A673 (cell line): ENCODE results near the gene LCE1C. TPM values are rescaled to one million over a fixed set of nuclear protein-coding genes. Genes with fewer than 3 reads are reported as not detected.

Experiments
- BruUV-seq: library from RNA; stranded (reverse); fragments of 400-500 nt; replicated peaks from 2 replicates; lab custom pipeline; 2021; lab: Mats Ljungman, UMichigan
- CTCF ChIA-PET: fragments of 300-600 bp; sonication (Branson Sonifier 250); formaldehyde crosslinking; loops from one replicate; lab custom pipeline; 2022; ENCODE audit warnings: antibody characterized with exemption; lab: Charles Lee
- POLR2A ChIA-PET: fragments of 300-600 bp; sonication (Branson Sonifier 250); formaldehyde crosslinking; loops from one replicate; lab custom pipeline; 2022; ENCODE audit warnings: antibody characterized with exemption; ENCODE audit not compliant: low non-redundant PET; lab: Charles Lee
- DNase-seq: peaks from one replicate; pipeline ENCODE4 v3.0.0-alpha.2; 2015; ENCODE audit warnings: low spot score
- H3K27ac ChIP-seq: fragments of 200-600 bp; sonication (generic); 2 replicates; pipeline ENCODE4 v1.5.1; 2016; ENCODE audit warnings: mixed run types, low read depth, mild to moderate bottlenecking, mixed read lengths, antibody characterized with exemption, low read length; ENCODE audit not compliant: poor library complexity, severe bottlenecking
- H3K27me3 ChIP-seq: fragments of 200-600 bp; sonication (generic); replicated peaks from 2 replicates; pipeline ENCODE4 v1.6.1; 2017; ENCODE audit warnings: mixed run types, low read depth, mild to moderate bottlenecking, mixed read lengths, antibody characterized with exemption, low read length; ENCODE audit not compliant: insufficient read depth, poor library complexity
- H3K36me3 ChIP-seq: fragments of 200-600 bp; sonication (generic); 2 replicates; pipeline ENCODE4 v1.6.1; 2016; ENCODE audit warnings: mixed run types, mild to moderate bottlenecking, mixed read lengths, antibody characterized with exemption, low read length; ENCODE audit not compliant: insufficient read depth, poor library complexity, severe bottlenecking
- H3K4me1 ChIP-seq: fragments of 200-600 bp; sonication (generic); 2 replicates; pipeline ENCODE4 v1.6.1; 2017; ENCODE audit warnings: mixed run types, mild to moderate bottlenecking, mixed read lengths, antibody characterized with exemption, low read length; ENCODE audit not compliant: insufficient read depth, poor library complexity, severe bottlenecking
- H3K4me3 ChIP-seq: fragments of 200-600 bp; sonication (generic); 2 replicates; pipeline ENCODE4 v1.5.1; 2016; ENCODE audit warnings: low read depth, mixed run types, mild to moderate bottlenecking, mixed read lengths, low read length; ENCODE audit not compliant: poor library complexity, severe bottlenecking
- H3K9me3 ChIP-seq: fragments of 200-600 bp; sonication (generic); 2 replicates; pipeline ENCODE4 v1.6.1; 2016; ENCODE audit warnings: mixed run types, low read depth, mild to moderate bottlenecking, mixed read lengths, antibody characterized with exemption, low read length; ENCODE audit not compliant: poor library complexity, severe bottlenecking
- CTCF ChIP-seq: fragments of 300-800, 200-600 bp; sonication (generic); conservative IDR thresholded peaks from 2 replicates; pipeline ENCODE4 v1.5.1; 2017; ENCODE audit warnings: low read depth, mild to moderate bottlenecking, antibody characterized with exemption, low read length, moderate library complexity, mixed read lengths
- EZH2 ChIP-seq: fragments of 200-600 bp; sonication (generic); IDR thresholded peaks from 2 replicates; pipeline ENCODE4 v1.6.1; 2017; ENCODE audit warnings: borderline replicate concordance, low read depth, mild to moderate bottlenecking, mixed read lengths, antibody characterized with exemption, low read length; ENCODE audit not compliant: poor library complexity, severe bottlenecking
- intact Hi-C: fragments of 100-400 bp; cut with micrococcal nuclease; formaldehyde crosslinking; loops from one replicate; pipeline ENCODE4 v1.10.0; 2022; ENCODE audit not compliant: unreplicated experiment
- total RNA-seq: library from RNA; stranded (reverse); gene quantifications from 2 replicates; pipeline ENCODE4 v1.2.3, GENCODE V29; 2021

Gene LCE1C
- total RNA-seq, 1 experiment from 2014 or later, result not detected

- Histone ChIP-seq H3K9me3 (no peaks in the 10 kb centered on the region), H3K27ac (no peak overlapping the region), H3K36me3 (no peaks in the 10 kb centered on the region), H3K27me3 (peaks cover 48% of the 10 kb centered on the region), H3K4me3 (no peak overlapping the region), H3K4me1 (no peaks in the 10 kb centered on the region)
- DNase-seq, result no peak
- TF ChIP-seq CTCF (no peak), EZH2 (no peak)
- no TSS peak for BruUV-seq
- intact Hi-C loops, result no loop called here
- ChIA-PET POLR2A (no interaction called here), CTCF (no interaction called here)
Observed at GRCh38 chr1:152823294-152823693, 16.8 kb upstream of the LCE1C start.

- BruUV-seq, result no TSS peak
- ChIA-PET CTCF (no interaction called here), POLR2A (no interaction called here)
- Histone ChIP-seq H3K4me3 (no peak overlapping the region), H3K36me3 (no peaks in the 10 kb centered on the region), H3K9me3 (no peaks in the 10 kb centered on the region), H3K27ac (no peak overlapping the region), H3K27me3 (peaks cover 19% of the 10 kb centered on the region), H3K4me1 (no peaks in the 10 kb centered on the region)
- intact Hi-C loops, result no loop called here
- TF ChIP-seq EZH2 (no peak), CTCF (no peak)
- no peak for DNase-seq
Observed at GRCh38 chr1:152817309-152817708, 10.9 kb upstream of the LCE1C start.

- no TSS peak for BruUV-seq
- Histone ChIP-seq H3K4me1 (no peaks in the 10 kb centered on the region), H3K4me3 (no peak within 1 kb of the TSS), H3K9me3 (no peaks in the 10 kb centered on the region), H3K27me3 (peaks cover 22% of the 10 kb centered on the region), H3K27ac (no peak within 1 kb of the TSS), H3K36me3 (no peaks in the 10 kb centered on the region)
- intact Hi-C loops, result no loop called here
- ChIA-PET POLR2A (no interaction called here), CTCF (no interaction called here)
- DNase-seq, result no peak
- TF ChIP-seq EZH2, result no peak
- no peak for TF ChIP-seq CTCF
Observed at GRCh38 chr1:152811671-152812070, 5.2 kb upstream of the LCE1C start, which contains the start of gene LCE1B. Gene LCE1B, plus strand, starts transcription at chr1:152811971. Its CDS starts 476 bp downstream, at chr1:152812447.
